Body of pancreas (tissue), 4 donors: ENCODE results near the gene NIFK. TPM values are rescaled to one million over a fixed set of nuclear protein-coding genes. Genes with fewer than 3 reads are reported as not detected.

Experiments
- ATAC-seq: fragments of 150-250 bp; one replicate; pipeline ENCODE4 v1.9.1; 2016
- DNase-seq, 4 donors: peaks; one replicate each; pipeline ENCODE4 v3.0.0-alpha.2; 2019
- H3K27ac ChIP-seq, 4 donors: fragments of 200-600 bp; sonication (generic); 1 replicate in 3 of 4; 2 replicates in 1 of 4; pipeline versions ENCODE4 v1.5.1 to v1.6.1; 2016 to 2019; ENCODE audit warnings: mild to moderate bottlenecking in 1 of 4, mixed read lengths in 1 of 4, moderate library complexity in 1 of 4
- H3K27me3 ChIP-seq, 2 donors: fragments of 200-600 bp; sonication (generic); one replicate each; pipeline ENCODE4 v1.6.0; 2016; ENCODE audit warnings: mild to moderate bottlenecking in 1 of 2
- H3K36me3 ChIP-seq, 2 donors: fragments of 200-600 bp; sonication (generic); replicated peaks in 1 of 2; 2 replicates each; pipeline ENCODE4 v1.5.1; 2016; ENCODE audit warnings: low read depth in 2 of 2; ENCODE audit not compliant: insufficient read depth in 1 of 2
- H3K4me1 ChIP-seq: fragments of 200-600 bp; sonication (generic); one replicate; pipeline ENCODE4 v1.6.0; 2016
- H3K4me3 ChIP-seq, 2 donors: fragments of 200-600 bp; sonication (generic); 1 replicate in 1 of 2; 2 replicates in 1 of 2; pipeline ENCODE4 v1.5.1; 2016 to 2019
- H3K9me3 ChIP-seq, 3 donors: fragments of 200-600 bp; sonication (generic); 1 replicate in 2 of 3; 2 replicates in 1 of 3; pipeline ENCODE4 v1.5.1; 2016
- POLR2A ChIP-seq, 3 donors: fragments of 450-650 bp; IDR thresholded peaks; one replicate each; pipeline ENCODE4 v1.6.1; 2016; ENCODE audit warnings: antibody characterized with exemption in 3 of 3, mild to moderate bottlenecking in 2 of 3
- WGBS, 2 donors: methylation state at CpG; one replicate each; pipeline ENCODE4 v1.1.5; 2017; 5-methylcytosine and 5-hydroxymethylcytosine counted together
- intact Hi-C: fragments of 100-400 bp; cut with DNase I; formaldehyde crosslinking; loops from one replicate; pipeline ENCODE4 v1.15.1; 2023
- total RNA-seq, 2 donors: library from RNA; depleted of rRNA; stranded (reverse); fragments of >200 nt; gene quantifications; one replicate each; pipeline ENCODE4 v1.1.0, GENCODE V29; 2016
- TF ChIP-seq, protein P1 (sequence below), 7 experiments: fragments of 450-650 bp in 4 of 7; fragments of 200-600 bp in 3 of 7; sonication (generic) in 3 of 7; IDR thresholded peaks; one replicate each; pipeline ENCODE4 v1.5.1; 2016 to 2019; ENCODE audit warnings: antibody characterized with exemption in 7 of 7

Gene NIFK
- total RNA-seq, 2 donors from 2014 or later = 20.8 to 26.4 TPM

DNA sequence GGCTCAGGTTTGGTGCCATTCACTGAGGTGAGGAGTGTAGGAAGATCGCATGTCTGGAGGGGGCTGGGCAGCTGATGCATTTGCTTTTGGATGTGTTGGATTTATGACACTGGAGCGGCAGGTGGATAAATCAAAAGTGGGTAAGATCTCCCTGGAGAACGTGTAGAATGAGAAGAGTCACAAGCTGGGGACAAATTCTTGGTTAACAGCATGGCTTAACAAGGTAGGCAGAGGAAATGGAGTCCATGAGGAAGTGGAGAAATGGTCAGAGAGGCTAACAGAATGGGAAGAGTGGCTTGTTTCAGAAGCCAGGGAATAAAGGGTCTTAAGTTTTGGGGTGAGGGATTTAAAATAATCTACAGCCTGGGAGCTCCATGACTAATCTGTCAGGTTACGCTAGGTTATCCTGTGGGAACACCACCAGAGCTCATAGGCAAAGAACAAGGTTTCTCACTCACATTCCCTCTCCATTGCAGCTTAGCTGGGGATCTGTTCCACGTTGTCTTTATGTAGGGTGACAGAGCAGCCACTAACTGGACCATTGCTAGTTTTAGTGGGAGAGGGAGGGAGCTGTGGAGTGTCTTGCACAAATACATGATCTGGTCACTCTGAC lies 31.6 kb upstream of the NIFK start:
- H3K27ac ChIP-seq = peak overlapping the region in 2 of 4 donors; percentile 16 to 57
- no peak for DNase-seq
- peaks cover 0 to 20% of the 10 kb centered on the region in 2 donors for H3K36me3 ChIP-seq
- H3K4me3 ChIP-seq = no peak overlapping the region
- peaks cover 9% of the 10 kb centered on the region for H3K4me1 ChIP-seq
- intact Hi-C loops = no loop called here
- WGBS, 2 donors = 74 to 86% methylated on average over 5 of the region's 5 CpGs
- no peaks in the 10 kb centered on the region for H3K27me3 ChIP-seq
- TF ChIP-seq, protein P1, sequence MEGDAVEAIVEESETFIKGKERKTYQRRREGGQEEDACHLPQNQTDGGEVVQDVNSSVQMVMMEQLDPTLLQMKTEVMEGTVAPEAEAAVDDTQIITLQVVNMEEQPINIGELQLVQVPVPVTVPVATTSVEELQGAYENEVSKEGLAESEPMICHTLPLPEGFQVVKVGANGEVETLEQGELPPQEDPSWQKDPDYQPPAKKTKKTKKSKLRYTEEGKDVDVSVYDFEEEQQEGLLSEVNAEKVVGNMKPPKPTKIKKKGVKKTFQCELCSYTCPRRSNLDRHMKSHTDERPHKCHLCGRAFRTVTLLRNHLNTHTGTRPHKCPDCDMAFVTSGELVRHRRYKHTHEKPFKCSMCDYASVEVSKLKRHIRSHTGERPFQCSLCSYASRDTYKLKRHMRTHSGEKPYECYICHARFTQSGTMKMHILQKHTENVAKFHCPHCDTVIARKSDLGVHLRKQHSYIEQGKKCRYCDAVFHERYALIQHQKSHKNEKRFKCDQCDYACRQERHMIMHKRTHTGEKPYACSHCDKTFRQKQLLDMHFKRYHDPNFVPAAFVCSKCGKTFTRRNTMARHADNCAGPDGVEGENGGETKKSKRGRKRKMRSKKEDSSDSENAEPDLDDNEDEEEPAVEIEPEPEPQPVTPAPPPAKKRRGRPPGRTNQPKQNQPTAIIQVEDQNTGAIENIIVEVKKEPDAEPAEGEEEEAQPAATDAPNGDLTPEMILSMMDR (IDR thresholded peaks at IDR 0.05) = no peak
- no peak for TF ChIP-seq POLR2A (IDR thresholded peaks at IDR 0.05)
- H3K9me3 ChIP-seq = no peaks in the 10 kb centered on the region
- no peak for ATAC-seq

DNA sequence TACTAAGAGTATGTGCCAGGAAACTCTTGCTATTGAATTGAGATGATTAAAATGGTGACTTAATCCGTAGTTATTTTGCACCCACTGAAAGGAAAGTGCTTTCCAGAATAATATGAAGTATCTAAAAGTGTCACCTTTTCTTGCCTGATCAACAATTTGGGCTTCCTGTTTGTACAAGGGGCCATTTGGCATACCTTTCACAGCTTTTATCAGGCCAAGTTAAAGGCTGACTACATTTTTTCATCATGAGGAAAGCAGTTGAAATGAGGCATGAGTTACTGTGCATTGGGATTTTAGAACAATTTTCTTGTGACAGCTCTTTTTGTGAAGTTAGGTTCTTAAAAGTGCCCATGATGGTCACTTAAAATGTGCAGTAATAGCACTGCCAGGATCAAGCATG lies 29.9 kb upstream of the NIFK start:
- H3K36me3 ChIP-seq = peaks cover 0 to 22% of the 10 kb centered on the region in 2 donors

DNA sequence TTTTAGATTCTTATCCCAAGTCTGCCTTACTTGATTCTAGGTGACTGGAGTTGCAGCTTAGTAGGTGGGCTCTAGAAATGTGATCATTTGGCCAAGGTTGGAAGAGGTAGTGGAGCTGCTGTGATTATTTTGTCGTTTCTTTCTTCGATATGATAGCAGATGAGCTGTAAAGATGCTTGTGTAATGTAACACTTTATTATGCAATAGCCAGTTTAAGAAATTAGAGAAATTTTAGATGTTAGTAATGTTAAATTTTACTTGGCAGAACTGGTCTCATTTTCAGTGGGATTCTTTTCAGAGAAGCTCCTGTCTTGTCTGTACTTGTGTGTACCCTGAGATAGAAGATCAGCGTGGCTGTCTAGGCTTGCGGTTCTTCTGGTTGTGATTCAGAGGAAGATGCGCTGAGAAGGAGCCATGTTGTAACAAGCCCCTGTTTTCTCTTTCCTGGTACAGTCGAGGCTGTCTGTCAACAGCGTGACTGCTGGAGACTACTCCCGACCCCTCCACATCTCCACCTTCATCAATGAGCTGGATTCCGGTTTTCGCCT lies 28.1 kb upstream of the NIFK start:
- intact Hi-C loops = no loop called here
- DNase-seq = no peak
- Histone ChIP-seq H3K4me3 (no peak overlapping the region), H3K9me3 (no peaks in the 10 kb centered on the region), H3K36me3 (peaks cover 0 to 26% of the 10 kb centered on the region in 2 donors), H3K4me1 (peaks cover 9% of the 10 kb centered on the region), H3K27me3 (no peaks in the 10 kb centered on the region), H3K27ac (no peak overlapping the region)
- TF ChIP-seq, protein P1 (IDR thresholded peaks at IDR 0.05) = no peak
- TF ChIP-seq POLR2A (IDR thresholded peaks at IDR 0.05) = no peak
- 87 to 90% methylated on average over 10 of the region's 10 CpGs for WGBS, 2 donors
- ATAC-seq = no peak

More for the DNA sequence above, 29.9 kb upstream of the NIFK start:
- Histone ChIP-seq H3K27ac (peak overlapping the region; percentile 15 to 60 (median 38)), H3K4me1 (peaks cover 9% of the 10 kb centered on the region), H3K4me3 (no peak overlapping the region), H3K9me3 (no peaks in the 10 kb centered on the region), H3K27me3 (no peaks in the 10 kb centered on the region)
- ATAC-seq = peak; percentile 75
- 37 to 43% methylated on average over 1 of the region's 1 CpG for WGBS, 2 donors
- TF ChIP-seq, protein P1 (IDR thresholded peaks at IDR 0.05) = no peak
- TF ChIP-seq POLR2A (IDR thresholded peaks at IDR 0.05) = no peak
- intact Hi-C loops = no loop called here
- no peak for DNase-seq

DNA sequence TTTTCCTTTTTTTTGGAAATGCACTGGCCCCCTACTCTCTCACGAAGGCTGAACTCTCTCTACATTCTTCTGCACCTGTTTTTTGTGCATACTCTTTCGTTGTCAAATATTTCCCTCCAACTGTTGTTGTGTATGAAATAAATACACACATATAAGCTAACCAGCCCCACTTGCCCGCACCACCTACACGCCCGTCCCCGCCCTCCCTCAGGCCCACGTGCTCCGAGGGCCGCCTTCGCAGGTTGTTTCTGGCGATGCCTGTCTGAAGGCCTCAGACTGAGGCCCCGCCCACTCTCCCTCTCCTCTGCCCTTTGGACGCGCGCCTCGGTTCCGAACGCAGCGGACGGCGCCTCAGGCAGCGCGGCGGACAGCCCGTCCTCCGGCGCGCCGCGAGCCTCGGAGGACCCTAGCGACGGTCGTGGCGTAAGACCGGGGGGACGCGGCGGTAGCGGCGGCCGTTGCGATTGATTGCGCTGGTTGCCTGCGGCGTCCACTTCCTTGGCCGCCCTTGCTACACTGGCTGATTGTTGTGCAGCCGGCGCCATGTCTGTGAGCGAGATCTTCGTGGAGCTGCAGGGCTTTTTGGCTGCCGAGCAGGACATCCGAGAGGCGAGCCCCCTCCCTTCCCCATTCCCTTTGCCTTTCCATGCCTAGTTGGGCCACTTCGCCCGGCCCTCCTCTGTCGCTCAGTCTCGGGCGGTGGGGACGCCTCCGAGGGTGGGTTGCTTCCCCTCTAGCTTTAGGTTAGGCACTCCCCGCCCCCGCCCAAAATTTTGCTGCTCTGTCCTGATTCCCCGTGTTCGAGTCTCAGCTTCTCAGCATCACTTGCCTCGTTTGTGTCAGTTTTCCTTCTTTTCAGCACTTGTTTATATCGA lies 18.8 kb upstream of the NIFK start, which contains the start of gene TSN:
TSS of gene TSN (plus strand) at position 415 of the 875 bp plus-strand sequence. CDS start at position 544, 129 bp downstream.
- ATAC-seq (peak; percentile 100), DNase-seq (peak; percentile 98 to 99 (median 98))
- TF ChIP-seq POLR2A (IDR thresholded peaks at IDR 0.05) = peak; percentile 19 to 77 (median 76)
- TF ChIP-seq, protein P1 (IDR thresholded peaks at IDR 0.05) = peak in 2 of 7 experiments; percentile 8 to 29
- Histone ChIP-seq H3K4me3 (peak within 1 kb of the TSS; percentile 76 to 100), H3K9me3 (no peaks in the 10 kb centered on the region), H3K27me3 (no peaks in the 10 kb centered on the region), H3K36me3 (peaks cover 0 to 3% of the 10 kb centered on the region in 2 donors), H3K4me1 (peaks cover 26% of the 10 kb centered on the region), H3K27ac (peak within 1 kb of the TSS; percentile 42 to 87 (median 68))
- intact Hi-C loops = no loop called here
- 0 to 1% methylated on average over 27 to 67 of the region's 67 CpGs for WGBS, 2 donors
